ENCODE measurements around the gene CEP112. TPM values are rescaled to one million over a fixed set of nuclear protein-coding genes. Genes with fewer than 3 reads are reported as not detected.

The CEP112 gene
- total RNA-seq, 1 experiment from 2014 or later, result 6.1 TPM

GRCh38 chr17:65756760-65757159, 435.2 kb downstream of the CEP112 start (continued):
- no peak for TF ChIP-seq HMGXB4 (CRISPR knock-in tag; IDR thresholded peaks at IDR 0.05)
- TF ChIP-seq CDX4 (CRISPR knock-in tag; IDR thresholded peaks at IDR 0.05; ENCODE audit: borderline replicate concordance), result no peak
- TF ChIP-seq SOX15 (CRISPR knock-in tag; IDR thresholded peaks at IDR 0.05), result no peak
- no peak for TF ChIP-seq PRDM15 (CRISPR knock-in tag; IDR thresholded peaks at IDR 0.05)

- TF ChIP-seq IRF2 (CRISPR knock-in tag; IDR thresholded peaks at IDR 0.05; ENCODE audit: borderline replicate concordance, low read depth) (no peak), STAT6 (CRISPR knock-in tag; conservative IDR thresholded peaks at IDR 0.05; ENCODE audit: low read depth) (no peak), TEAD4 (CRISPR knock-in tag; IDR thresholded peaks at IDR 0.05) (no peak), JAZF1 (CRISPR knock-in tag; IDR thresholded peaks at IDR 0.05) (no peak), ZNF416 (CRISPR knock-in tag; IDR thresholded peaks at IDR 0.05) (no peak), CTCF (IDR thresholded peaks at IDR 0.05) (no peak)
Measured at GRCh38 chr17:65755799-65756198, 436.1 kb downstream of the CEP112 start.

GRCh38 chr17:65754630-65755029, 437.3 kb downstream of the CEP112 start:
- H3K9me3 Mint-ChIP-seq, result no peaks in the 10 kb centered on the region
- no peak for ATAC-seq
- H3K4me3 Mint-ChIP-seq, result no peak overlapping the region
- no peaks in the 10 kb centered on the region for H3K27me3 Mint-ChIP-seq (ENCODE audit: low read depth)
- DNase-seq (ENCODE audit: low spot score), result no peak
- no peaks in the 10 kb centered on the region for H3K36me3 Mint-ChIP-seq
- ChIA-PET POLR2A (no interaction called here), CTCF (no interaction called here)
- peaks cover 8% of the 10 kb centered on the region for H3K4me1 Mint-ChIP-seq
- no peak overlapping the region for H3K27ac Mint-ChIP-seq
- TF ChIP-seq ZNF512 (CRISPR knock-in tag; IDR thresholded peaks at IDR 0.05; ENCODE audit: borderline replicate concordance) (no peak), ZSCAN18 (CRISPR knock-in tag; IDR thresholded peaks at IDR 0.05) (no peak), ATF6 (CRISPR knock-in tag; IDR thresholded peaks at IDR 0.05) (no peak), GABPB1 (CRISPR knock-in tag; IDR thresholded peaks at IDR 0.05) (no peak), CREM (CRISPR knock-in tag; IDR thresholded peaks at IDR 0.05) (no peak), ERG (CRISPR knock-in tag; IDR thresholded peaks at IDR 0.05) (no peak)

More at GRCh38 chr17:65755799-65756198, 436.1 kb downstream of the CEP112 start:
- no peak overlapping the region for H3K4me3 Mint-ChIP-seq
- no peaks in the 10 kb centered on the region for H3K9me3 Mint-ChIP-seq
- ChIA-PET CTCF (no interaction called here), POLR2A (no interaction called here)
- H3K4me1 Mint-ChIP-seq, result peaks cover 8% of the 10 kb centered on the region
- no peaks in the 10 kb centered on the region for H3K36me3 Mint-ChIP-seq
- DNase-seq (ENCODE audit: low spot score) (no peak), ATAC-seq (no peak)
- no peaks in the 10 kb centered on the region for H3K27me3 Mint-ChIP-seq (ENCODE audit: low read depth)
- H3K27ac Mint-ChIP-seq, result no peak overlapping the region

Measured in WTC11 (cell line).